Measurements from ENCODE around the gene MYO5B. TPM values are rescaled to one million over a fixed set of nuclear protein-coding genes. Genes with fewer than 3 reads are reported as not detected.
A peak's percentile ranks its signal among the peaks of the same experiment; 100 is the strongest.

MYO5B gene
- total and polyA plus RNA-seq, 2 of the 4 experiments (the other 2 are of a cell fraction), result 0.24 to 0.54 TPM

GRCh38 chr18:49788327-49788898, 406.5 kb downstream of the MYO5B start:
- intact Hi-C loops (cut with micrococcal nuclease), result no loop called here
- no peaks in the 10 kb centered on the region; the same call in 1 of the 2 replicates for H3K4me1 ChIP-seq (ENCODE audit: control insufficient read depth, insufficient read depth, low read length)
- no peak overlapping the region; the same call in 1 of the 2 replicates for H3K4me3 ChIP-seq (ENCODE audit: insufficient read depth, low read depth, low read length)
- dilution Hi-C loops (cut with HindIII; ENCODE audit: low sequenced_read_pairs, unreplicated experiment), result no loop called here
- H2AFZ ChIP-seq (replicated peaks; ENCODE audit: low read length, poor library complexity), result no peak overlapping the region
- DNase-seq, result peak; percentile 43
- no peaks in the 10 kb centered on the region for H3K27me3 ChIP-seq (ENCODE audit: control insufficient read depth, insufficient read depth, low read length)
- 0 out of 4 replicates have a peak, but pooled peaks cover 0 to 2% of the 10 kb centered on the region in 2 experiments for H3K79me1 ChIP-seq (ENCODE audit: low read depth in 1 of 2, low read length in 2 of 2)
- BruUV-seq (replicated peaks), result no TSS peak
- no peak overlapping the region for H3K14ac ChIP-seq (replicated peaks; ENCODE audit: low read depth, low read length)
- peaks cover 4% of the 10 kb centered on the region; the same call in 1 of the 2 replicates for H3K9me1 ChIP-seq (ENCODE audit: insufficient read depth, low read length)
- no peak overlapping the region for H2BK5ac ChIP-seq (ENCODE audit: low read depth, low read length, poor library complexity, severe bottlenecking)
- no peak overlapping the region for H2BK15ac ChIP-seq (ENCODE audit: low read depth, low read length)
- WGBS, 2 experiments (ENCODE audit: extremely low coverage in 2 of 2, insufficient read length in 1 of 2), result no CpG with 5 or more reads among the region's 5 CpGs
- CTCF ChIA-PET, result interaction anchor here (0.6 kb wide), 1 partner anchor 70 kb away, joined by 4 read pairs; no protein-coding TSS in a partner anchor
- H2AK5ac ChIP-seq (ENCODE audit: low read depth, low read length), result no peak overlapping the region
- H3K36me3 ChIP-seq (ENCODE audit: control insufficient read depth, insufficient read depth, low read length), result peaks cover 24% of the 10 kb centered on the region
- in situ Hi-C loops (cut with MboI; ENCODE audit: low sequenced_read_pairs), result no loop called here
- POLR2A ChIA-PET (ENCODE audit: unreplicated experiment), result no interaction called here
- TF ChIP-seq ELK1 (IDR thresholded peaks at IDR 0.05; ENCODE audit: borderline replicate concordance, low read depth, low read length) (no peak), RCOR1 (IDR thresholded peaks at IDR 0.05; ENCODE audit: insufficient replicate concordance, low read length) (no peak), MAFK (IDR thresholded peaks at IDR 0.05; ENCODE audit: low read depth, low read length) (no peak), POLR2A (IDR thresholded peaks at IDR 0.05; ENCODE audit: low read depth, low read length) (no peak), FOS (IDR thresholded peaks at IDR 0.05; ENCODE audit: low read depth, low read length) (no peak), SMC3 (IDR thresholded peaks at IDR 0.05; ENCODE audit: low read depth, low read length) (no peak), CEBPB (IDR thresholded peaks at IDR 0.05; ENCODE audit: low read depth, low read length) (no peak), NFE2L2 (IDR thresholded peaks at IDR 0.05; ENCODE audit: low read depth, low read length) (no peak), MAZ (IDR thresholded peaks at IDR 0.05; ENCODE audit: borderline replicate concordance, low read depth, low read length) (no peak), RAD21 (IDR thresholded peaks at IDR 0.05; ENCODE audit: low read length) (no peak), RFX5 (IDR thresholded peaks at IDR 0.05; ENCODE audit: low read depth, low read length) (no peak), CHD1 (IDR thresholded peaks at IDR 0.05; ENCODE audit: low read depth, low read length) (no peak), MXI1 (IDR thresholded peaks at IDR 0.05; ENCODE audit: borderline replicate concordance, low read depth, low read length) (no peak), BHLHE40 (IDR thresholded peaks at IDR 0.05; ENCODE audit: low read depth, low read length) (no peak)
- TF ChIP-seq, protein P1, sequence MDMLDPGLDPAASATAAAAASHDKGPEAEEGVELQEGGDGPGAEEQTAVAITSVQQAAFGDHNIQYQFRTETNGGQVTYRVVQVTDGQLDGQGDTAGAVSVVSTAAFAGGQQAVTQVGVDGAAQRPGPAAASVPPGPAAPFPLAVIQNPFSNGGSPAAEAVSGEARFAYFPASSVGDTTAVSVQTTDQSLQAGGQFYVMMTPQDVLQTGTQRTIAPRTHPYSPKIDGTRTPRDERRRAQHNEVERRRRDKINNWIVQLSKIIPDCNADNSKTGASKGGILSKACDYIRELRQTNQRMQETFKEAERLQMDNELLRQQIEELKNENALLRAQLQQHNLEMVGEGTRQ (IDR thresholded peaks at IDR 0.05; ENCODE audit: low read depth, low read length), result no peak
- TF ChIP-seq, protein P2, sequence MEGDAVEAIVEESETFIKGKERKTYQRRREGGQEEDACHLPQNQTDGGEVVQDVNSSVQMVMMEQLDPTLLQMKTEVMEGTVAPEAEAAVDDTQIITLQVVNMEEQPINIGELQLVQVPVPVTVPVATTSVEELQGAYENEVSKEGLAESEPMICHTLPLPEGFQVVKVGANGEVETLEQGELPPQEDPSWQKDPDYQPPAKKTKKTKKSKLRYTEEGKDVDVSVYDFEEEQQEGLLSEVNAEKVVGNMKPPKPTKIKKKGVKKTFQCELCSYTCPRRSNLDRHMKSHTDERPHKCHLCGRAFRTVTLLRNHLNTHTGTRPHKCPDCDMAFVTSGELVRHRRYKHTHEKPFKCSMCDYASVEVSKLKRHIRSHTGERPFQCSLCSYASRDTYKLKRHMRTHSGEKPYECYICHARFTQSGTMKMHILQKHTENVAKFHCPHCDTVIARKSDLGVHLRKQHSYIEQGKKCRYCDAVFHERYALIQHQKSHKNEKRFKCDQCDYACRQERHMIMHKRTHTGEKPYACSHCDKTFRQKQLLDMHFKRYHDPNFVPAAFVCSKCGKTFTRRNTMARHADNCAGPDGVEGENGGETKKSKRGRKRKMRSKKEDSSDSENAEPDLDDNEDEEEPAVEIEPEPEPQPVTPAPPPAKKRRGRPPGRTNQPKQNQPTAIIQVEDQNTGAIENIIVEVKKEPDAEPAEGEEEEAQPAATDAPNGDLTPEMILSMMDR (conservative IDR thresholded peaks at IDR 0.05; ENCODE audit: low read depth, low read length), result no peak
- H3K23ac ChIP-seq (ENCODE audit: low read depth, low read length), result no peak overlapping the region
- H3K4me2 ChIP-seq (ENCODE audit: low read depth, low read length), result peak overlapping the region; percentile 87; the same call in 1 of the 2 replicates
- no peak overlapping the region for H3K9ac ChIP-seq (ENCODE audit: low read depth, low read length)
- H3K9me3 ChIP-seq (ENCODE audit: control insufficient read depth, insufficient read depth, low read length), result no peaks in the 10 kb centered on the region
- no peak overlapping the region for H3K18ac ChIP-seq (ENCODE audit: low read depth, low read length)
- H4K8ac ChIP-seq (ENCODE audit: low read depth in 2 of 2, low read length in 2 of 2), result peak overlapping the region in 1 of 2 experiments; percentile 58; a peak in 2 of 4 replicates
- H4K5ac ChIP-seq (ENCODE audit: low read depth, low read length), result no peak overlapping the region
- no peak overlapping the region for H2AK9ac ChIP-seq (replicated peaks; ENCODE audit: low read depth, low read length, poor library complexity)
- H3K4ac ChIP-seq (ENCODE audit: low read depth, low read length), result no peak overlapping the region
- peak; percentile 40 for ATAC-seq (ENCODE audit: low read depth)
- no peak overlapping the region for H3K56ac ChIP-seq (ENCODE audit: extremely low read depth, insufficient read depth, low read length)
- H3K27ac ChIP-seq (ENCODE audit: insufficient read depth, low read length), result no peak overlapping the region
- no peaks in the 10 kb centered on the region for H4K20me1 ChIP-seq (ENCODE audit: insufficient read depth, low read length)
- no peak overlapping the region for H2BK120ac ChIP-seq (ENCODE audit: low read depth, low read length)
- no peak overlapping the region for H4K91ac ChIP-seq (ENCODE audit: insufficient read depth, low read depth, low read length)
- no peak overlapping the region for H2BK20ac ChIP-seq (ENCODE audit: low read depth, low read length)

Data from IMR-90 (cell line).